GM11168 (cell line): ENCODE measurements around the gene SLC22A13.
"Not testable (repeated sequence)": the region's sequence is repeated elsewhere in the genome, so short reads cannot be mapped to it uniquely, and the experiment has no call there.

Experiments used
- in situ Hi-C: fragments of 300-500 bp; cut with MboI; formaldehyde crosslinking; loops from one replicate; pipeline ENCODE4 v1.12.0; 2022; ENCODE audit warnings: low sequenced_read_pairs; ENCODE audit not compliant: unreplicated experiment

Gene SLC22A13

DNA sequence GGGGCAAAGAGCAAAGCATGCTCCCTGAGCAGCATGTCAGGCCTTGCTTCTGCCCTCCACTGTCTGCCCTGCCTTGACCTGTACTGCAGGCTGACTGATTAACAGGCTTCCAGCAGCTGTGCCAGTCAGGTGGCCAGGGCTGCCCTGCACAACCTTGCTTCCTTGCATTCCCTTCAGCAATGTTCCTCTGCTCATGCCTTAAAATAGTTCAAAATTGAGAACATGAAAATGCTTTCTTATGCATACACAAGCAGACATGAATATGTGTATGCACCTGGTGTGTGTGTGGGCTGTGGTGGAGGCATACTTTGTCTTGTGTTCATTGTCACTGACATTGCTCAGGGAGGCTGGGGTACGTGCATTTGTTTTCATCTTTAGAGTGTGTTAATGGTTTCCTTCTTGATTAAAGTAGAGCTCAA lies 1.2 kb upstream of the SLC22A13 start:
- in situ Hi-C loops, result no loop called here

- in situ Hi-C loops, result no loop called here
Observed at GRCh38 chr3:38264779-38265178, 833 bp upstream of the SLC22A13 start.

- in situ Hi-C loops, result no loop called here
Observed at GRCh38 chr3:38266810-38267209, 1.2 kb downstream of the SLC22A13 start.

- in situ Hi-C loops, result no loop called here
Observed at GRCh38 chr3:38267662-38268061, 2.0 kb downstream of the SLC22A13 start.

GRCh38 chr3:38268087-38268486 lies 2.5 kb downstream of the SLC22A13 start:
- in situ Hi-C loops, result no loop called here

DNA sequence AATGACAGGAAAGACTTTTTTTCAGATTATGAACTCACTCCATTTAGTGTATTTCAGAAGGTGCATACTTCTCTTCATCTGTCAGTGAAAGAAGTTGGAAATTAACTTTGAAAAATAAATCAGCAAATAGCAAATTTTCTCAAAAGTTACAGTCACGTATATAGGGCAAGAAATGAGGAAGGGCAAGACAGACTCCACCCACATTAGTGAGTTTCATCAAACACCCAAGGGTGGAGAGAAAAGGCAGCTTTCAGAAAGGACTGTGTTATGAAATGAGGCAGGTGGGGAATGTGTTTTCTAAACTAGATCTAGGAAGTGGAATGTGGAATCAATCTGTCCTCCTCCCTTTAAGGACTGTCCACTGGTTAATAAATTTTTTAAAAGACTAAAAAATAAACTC lies 2.9 kb downstream of the SLC22A13 start:
- in situ Hi-C loops, result no loop called here

DNA sequence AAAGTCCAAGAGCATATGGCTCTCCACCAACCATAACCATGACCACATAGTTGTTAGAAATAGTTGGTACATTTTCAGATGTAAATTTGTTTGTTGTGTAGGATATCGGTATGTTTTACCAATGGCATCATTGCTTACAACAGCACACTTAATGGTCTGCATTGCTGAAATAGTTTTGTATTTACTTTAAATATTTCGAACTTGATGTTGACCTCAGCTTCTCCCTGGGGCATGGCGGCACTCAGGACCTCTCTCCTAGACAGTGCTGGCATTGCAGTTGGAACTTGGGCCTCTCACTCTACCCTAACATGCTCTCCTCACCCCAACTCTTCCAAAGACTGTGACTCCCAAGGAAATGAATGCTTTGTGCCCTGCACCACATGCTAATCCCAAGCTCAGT lies 5.0 kb downstream of the SLC22A13 start:
- in situ Hi-C loops, result no loop called here

- in situ Hi-C loops, result no loop called here
Observed at GRCh38 chr3:38271553-38271952, 5.9 kb downstream of the SLC22A13 start.

DNA sequence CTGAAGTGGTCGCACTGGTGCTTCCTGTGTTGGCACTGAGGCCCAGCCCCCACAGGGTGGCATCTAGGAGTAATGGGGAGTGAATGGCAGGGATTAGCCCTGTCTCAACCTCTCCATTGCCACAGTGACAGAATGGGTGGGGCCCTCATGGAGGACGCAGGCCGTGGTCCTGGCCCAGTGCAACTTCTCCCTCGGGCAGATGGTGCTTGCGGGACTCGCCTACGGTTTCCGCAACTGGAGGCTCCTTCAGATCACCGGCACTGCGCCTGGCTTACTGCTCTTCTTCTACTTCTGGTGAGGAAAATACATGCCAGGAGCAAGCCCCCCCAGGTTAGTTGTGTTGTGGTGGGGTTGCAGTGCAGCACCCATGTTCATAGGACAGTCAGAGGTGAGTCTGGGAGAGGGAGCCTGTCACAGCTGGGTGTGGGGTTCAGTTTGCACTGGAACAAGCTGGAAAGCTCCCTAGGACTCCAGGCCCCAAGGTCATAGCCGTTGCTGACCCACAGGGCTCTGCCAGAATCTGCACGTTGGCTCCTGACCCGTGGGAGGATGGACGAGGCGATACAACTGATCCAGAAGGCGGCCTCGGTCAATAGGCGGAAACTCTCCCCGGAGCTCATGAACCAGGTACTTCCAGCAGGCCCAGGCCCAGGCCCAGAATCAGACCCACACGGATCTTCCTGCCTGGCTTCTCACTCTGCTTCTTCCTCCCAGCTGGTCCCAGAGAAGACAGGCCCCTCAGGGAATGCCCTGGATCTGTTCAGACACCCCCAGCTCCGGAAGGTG lies 9.4 kb downstream of the SLC22A13 start:
- in situ Hi-C loops, result no loop called here

- in situ Hi-C loops, result no loop called here
Observed at GRCh38 chr3:38275658-38276057, 10.0 kb downstream of the SLC22A13 start.

DNA sequence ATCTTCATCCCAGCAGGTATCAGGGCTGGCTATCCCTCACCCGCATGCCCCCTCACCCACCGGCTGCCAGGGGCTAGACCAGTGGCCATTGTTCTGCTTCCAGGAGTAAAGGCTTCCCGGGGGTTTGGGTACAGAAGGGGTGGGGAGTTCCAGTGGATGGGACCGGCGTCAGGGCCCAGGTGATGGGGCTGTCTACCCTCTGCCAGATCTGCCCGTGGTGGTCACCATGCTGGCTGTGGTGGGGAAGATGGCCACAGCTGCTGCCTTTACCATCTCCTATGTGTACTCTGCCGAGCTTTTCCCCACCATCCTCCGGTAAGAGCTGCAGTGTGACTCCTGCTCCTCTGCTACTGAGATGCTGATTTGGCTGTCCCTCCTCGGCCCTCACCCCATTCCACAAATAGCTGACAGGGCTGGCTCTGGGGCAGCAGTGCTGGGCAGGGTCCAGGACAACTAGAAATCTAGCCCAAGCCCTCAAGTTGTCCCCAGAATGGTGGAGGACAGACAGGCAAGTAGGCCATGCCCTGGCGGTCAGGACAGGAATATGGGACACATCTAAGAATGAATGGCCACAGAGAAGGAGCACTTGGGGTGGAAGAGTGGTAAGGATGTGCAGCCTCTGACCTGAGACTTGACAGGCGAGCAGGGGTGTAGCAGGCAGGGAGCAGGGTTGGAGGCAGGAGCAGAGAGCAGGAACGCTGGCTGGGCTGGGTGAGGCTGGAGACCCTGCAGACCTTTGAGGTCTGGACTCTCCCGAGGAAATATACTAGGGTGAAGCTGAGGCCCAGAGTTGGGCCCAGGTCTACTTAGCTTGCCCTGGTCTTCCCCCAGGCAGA lies 10.7 kb downstream of the SLC22A13 start:
- in situ Hi-C loops, result no loop called here

GRCh38 chr3:38276917-38277630 lies 11.5 kb downstream of the SLC22A13 start:
- in situ Hi-C loops, result no loop called here

GRCh38 chr3:38278841-38279240 lies 13.2 kb downstream of the SLC22A13 start:
- in situ Hi-C loops, result no loop called here

DNA sequence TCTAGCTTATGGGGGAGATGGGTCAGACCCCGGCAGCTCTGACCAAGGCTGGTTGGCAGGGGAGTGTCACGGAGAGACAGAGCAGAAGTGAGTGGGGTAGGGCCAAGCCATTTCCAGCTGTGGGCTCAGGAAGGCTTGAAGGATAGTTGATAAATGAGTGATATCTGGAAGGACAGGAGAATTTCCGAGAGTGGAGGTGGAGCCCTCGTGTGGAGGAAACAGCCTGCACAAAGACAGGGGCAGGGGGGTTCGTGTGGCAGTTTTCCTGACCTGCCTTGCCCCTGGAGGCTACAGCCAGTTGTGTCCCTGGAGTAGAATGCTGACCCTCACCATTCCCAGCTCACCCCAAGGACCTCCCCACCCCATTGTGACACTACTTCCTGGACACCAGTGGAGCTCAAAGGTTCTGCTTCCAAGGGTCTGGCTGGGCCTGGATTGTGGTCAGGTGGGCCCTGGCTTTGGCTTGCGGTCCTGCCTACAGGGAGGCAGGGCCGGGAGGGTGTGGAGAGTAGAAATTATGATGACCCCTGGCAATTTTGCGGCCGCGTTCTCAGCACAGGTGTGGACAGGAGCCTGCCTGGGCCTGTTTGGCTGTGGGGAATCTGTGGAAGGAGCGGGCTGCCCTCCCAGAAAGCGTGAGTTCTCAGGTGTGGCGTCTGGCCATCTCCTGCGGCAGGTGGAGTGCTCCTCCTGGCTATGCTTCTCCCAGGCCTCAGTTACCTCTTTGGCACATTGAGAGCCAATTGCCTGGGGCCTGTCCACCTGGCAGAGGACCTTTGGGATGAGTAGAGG lies 16.5 kb downstream of the SLC22A13 start, which contains the start of gene SLC22A14:
Gene SLC22A14, plus strand, starts transcription at position 400 of the 792 bp plus-strand sequence. CDS start 23,733 bp downstream, outside the sequence.
- in situ Hi-C loops, result no loop called here

DNA sequence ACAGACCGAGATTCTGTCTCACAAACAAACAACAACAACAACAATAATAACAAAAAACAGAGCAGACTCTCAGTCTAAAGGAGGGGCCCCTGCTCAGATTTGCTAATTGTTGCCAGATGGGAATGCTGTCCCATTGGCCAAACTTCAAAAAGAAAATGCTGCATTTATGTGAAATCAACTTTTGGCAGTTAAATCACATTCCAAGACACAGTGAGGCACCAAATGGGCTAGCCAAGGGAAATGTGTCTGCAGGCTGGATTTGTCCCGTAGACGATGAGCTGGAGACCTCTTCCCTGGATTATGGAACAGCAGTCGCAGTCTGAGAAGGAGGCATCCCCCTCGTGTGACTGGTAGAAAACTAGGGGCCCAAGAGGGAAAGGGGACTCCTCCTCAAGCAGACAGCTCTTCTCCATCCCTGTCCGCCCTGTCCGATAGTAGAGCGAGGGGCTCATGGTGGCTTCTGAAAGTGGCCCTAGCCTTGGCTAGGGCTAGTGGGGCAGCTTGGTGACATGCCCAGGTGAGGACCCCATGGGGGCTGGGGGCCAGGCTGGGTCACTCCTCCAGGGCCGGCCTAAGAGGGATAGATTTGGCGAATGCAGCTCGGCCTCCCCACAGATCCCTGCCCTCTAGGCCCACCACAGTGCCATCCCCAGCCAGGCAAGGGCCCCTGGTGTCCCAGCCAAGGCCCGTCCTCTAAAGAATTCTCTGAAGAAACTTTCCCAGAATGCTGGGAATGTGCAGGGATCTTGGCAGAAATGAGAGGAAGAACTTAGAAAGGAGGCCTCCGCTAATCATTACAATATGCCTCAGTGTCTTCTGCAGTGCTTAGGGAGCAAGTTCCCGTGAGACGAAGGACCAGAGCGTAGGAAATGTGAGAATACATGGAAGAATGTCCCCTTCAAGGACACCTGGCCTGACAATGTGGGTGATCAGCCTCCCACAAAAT lies 18.5 kb downstream of the SLC22A13 start:
- in situ Hi-C loops, result no loop called here

DNA sequence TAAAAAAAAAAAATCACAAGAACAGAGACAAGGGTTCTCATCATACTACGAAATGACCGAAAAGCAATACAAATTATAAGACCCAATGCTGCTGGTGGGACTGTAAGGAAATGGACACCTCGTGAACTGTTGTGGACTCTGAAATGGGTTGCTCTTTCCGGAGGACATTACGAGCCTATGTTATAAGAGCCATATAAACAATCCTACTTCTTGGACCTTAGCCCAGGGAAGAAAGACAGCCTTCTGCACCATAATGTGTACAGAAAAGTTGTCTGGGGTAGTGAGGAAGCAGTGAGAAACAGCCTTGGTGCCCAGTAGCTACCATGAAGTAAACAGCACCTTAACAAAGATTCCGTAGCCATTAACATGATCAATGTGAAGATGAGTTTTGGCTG lies 19.1 kb downstream of the SLC22A13 start:
- in situ Hi-C loops, result no loop called here

DNA sequence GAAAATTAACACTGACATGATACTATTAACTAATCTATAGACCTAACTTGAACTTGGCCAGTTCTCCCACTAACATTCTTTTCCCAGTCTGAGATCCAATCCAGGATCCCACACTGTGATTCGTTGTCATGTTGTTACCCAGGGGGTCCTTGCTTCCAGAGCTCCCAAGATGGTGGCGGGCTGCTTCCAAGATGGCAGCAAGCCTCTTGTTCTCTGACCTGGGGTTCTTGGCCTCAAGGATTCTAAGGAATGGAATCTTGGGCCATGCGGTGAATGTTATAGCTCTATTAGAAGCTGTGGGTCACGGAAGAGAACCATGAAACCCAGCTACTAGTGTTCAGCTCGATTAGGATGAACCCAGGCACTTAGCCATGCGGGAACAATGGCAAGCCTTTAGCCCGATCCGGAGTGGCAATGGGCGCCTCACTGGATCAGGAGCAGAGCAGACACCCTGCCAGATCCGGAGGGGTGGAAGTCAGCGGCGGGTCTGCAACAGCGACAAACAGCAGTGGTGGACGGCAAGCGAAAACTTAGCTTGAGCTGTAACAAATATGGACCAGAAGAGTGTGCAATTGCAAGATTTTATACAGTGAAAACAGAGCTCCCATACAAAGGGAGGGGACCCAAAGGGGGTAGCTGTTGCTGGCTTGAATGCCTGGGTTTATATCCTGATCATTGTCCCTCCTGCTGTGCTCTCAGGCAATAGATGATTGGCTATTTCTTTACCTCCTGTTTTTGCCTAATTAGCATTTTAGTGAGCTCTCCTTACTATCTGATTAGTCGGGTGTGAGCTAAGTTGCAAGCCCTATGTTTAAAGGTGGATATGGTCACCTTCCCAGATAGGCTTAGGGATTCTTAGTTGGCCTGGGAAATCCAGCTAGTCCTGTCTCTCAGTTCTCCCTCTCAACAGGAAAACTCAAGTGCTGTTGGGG lies 23.9 kb downstream of the SLC22A13 start:
- in situ Hi-C loops, result not testable (repeated sequence)

- in situ Hi-C loops, result not testable (repeated sequence)
Observed at GRCh38 chr3:38297053-38297452, 31.4 kb downstream of the SLC22A13 start.
